GDM1 (cell line): ENCODE measurements around the gene ATP4A.

Experiments used
- DNase-seq: peaks from one replicate; lab custom pipeline; 2025; lab: John Stamatoyannopoulos, UW

The ATP4A gene

GRCh38 chr19:35524181-35524837, 39.1 kb downstream of the ATP4A start:
- DNase-seq, result no peak

DNA sequence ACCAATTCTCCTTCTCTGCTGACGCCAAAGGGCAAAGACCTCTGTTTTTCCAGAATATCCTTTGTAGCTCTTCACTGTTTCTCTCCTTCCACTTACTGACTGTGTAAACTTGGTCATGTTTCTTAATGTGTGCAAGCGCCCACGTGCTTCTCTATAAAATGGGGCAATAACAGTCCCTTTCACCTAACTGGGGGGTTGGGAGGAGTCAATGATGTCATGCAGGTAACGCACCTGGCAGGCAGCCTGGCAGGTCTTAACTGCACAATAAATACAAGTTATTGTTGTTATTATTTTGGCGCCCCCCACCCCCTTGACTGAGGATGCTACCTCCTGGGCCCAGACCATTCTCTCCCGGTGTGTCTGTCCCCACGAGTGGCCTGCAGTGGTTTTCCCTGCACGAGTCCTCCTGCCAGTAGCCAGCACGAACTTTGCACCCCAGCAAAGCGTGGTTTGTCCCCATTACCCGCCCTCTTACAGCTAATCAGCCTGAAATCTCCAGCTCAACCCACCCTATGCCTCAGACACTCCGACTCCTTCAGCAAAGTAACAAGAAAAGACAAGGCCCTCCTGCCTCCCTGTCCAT, 40.6 kb downstream of the ATP4A start:
- DNase-seq, result no peak

DNA sequence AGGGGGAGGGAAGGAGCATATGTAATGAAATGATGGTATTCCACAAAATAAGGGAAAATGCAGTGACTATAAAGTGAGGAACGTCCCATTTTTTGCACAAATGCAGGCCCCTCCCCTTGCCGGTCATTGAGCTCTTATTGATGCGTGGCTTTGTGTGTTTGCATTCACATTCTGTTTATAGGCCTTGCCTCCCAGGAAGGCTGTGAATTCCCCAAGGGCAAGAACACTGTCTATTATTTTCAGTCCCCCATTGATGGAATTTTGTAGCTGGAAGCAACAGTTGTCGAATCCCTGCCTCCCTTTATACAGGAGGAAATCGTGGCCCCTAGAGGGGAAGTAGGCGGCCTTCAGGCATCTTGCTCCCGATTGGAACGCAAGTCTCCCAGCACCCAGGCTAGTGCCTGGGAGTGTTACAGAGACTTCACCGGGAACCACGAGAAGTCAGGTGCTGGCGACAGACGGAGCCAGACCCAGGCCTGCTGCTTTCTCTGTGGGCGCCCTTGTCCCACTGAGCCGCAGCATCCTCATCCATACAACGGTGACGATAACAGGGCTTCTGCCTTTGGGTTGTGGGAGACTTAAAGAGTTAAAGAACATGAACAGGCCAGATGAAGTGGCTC, 42.2 kb downstream of the ATP4A start:
- DNase-seq, result no peak

DNA sequence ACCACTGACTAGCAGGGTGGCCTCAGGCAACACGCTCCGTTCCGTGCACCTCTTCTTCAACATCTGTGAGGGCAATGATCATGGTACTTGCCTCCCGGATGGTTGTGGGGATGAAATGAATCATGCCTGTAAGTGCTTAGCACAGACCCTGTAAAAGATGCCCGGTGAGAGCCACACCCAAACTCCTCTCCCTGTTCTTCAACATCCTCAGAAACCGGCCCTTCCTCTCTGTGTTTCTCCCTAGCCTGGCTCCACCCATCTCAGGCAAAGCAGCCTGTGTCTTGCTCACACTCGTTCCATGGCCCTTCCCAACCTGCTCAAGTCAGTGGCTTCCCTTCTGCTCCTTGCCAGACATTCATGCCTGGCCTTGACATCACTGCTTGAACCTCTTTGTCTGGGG, 44.2 kb downstream of the ATP4A start:
- no peak for DNase-seq

- DNase-seq, result no peak
These were observed 45.1 kb downstream of the ATP4A start for GRCh38 chr19:35518313-35518712.

DNA sequence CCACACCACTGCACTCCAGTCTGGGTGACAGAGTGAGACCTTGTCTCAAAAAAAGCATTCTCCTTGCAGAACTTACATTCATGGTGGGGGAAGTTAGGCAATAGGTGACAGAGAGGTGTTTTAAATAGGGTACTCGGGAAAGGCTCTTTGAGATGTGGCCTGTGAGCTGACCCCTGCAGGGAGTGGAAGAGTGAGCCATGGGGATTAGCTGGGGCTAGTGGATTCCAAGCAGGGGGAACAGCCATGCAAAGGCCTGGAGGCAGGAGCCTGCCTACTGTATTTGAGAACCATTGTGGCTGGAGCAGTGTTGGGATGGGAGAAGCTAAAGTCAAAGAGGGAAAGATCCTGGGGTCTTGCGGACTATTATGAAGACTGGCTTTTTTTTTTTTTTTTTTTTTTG, 46.1 kb downstream of the ATP4A start:
- no peak for DNase-seq

- DNase-seq, result no peak
These were observed 47.1 kb downstream of the ATP4A start for GRCh38 chr19:35516310-35516709.

GRCh38 chr19:35514282-35514809, 49.1 kb downstream of the ATP4A start:
- DNase-seq, result no peak

DNA sequence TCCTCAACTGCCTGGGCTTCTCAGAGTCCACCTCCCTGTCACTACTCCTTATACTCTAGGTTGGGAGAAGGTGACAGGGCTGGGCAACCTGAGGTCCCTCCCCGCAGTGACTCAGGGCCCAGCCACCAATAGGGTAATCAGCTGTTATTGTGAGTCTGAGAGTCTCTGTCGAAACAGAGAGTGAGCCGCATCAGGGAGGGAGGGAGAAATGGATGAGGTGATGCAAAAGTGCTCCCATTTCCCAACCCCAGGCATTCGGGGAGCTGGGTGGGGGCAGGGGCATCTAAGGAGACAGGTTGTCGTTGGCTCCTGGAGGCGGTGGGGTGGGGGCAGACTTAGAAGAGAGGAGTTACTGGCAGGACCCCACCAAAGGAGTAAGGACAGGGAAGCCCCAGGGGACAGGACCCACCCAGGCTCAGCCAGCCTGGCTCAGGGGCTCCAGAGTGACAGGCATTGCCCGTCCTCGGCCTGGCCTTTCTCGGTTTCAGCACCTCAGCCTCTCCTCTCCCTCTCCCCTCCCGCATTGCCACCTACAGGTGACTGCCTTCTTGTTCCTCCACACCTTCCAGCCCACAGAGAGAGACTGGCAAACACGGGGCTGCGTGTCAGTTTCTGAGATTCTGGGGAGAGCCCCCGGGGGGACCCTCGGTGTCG, 49.7 kb downstream of the ATP4A start, which contains the start of gene DMKN:
TSS of gene DMKN (minus strand) at position 22 of the 654 bp plus-strand sequence. CDS start 174 bp downstream, outside the sequence.
- DNase-seq, result no peak

- no peak for DNase-seq
These were observed 50.4 kb downstream of the ATP4A start for GRCh38 chr19:35512831-35513627.

DNA sequence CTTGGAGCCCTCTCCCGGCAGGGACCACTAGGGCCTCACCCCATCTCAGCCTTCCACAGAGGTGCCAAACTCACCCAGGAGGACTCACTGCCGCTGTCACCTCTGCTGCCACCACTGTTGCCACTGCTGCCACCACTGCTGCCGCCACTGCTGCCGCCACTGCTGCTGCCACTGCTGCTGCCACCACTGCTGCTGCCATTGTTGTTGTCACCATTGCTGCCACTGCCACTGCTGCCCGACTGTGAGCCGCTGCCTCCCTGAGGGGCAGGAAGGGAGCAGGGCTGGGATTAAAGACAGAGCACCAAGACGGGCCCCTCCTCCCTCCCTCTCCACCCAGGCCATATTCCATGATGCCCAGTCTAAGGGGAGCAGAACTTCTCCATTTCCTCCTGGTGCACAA, 52.1 kb downstream of the ATP4A start:
- DNase-seq, result no peak

DNA sequence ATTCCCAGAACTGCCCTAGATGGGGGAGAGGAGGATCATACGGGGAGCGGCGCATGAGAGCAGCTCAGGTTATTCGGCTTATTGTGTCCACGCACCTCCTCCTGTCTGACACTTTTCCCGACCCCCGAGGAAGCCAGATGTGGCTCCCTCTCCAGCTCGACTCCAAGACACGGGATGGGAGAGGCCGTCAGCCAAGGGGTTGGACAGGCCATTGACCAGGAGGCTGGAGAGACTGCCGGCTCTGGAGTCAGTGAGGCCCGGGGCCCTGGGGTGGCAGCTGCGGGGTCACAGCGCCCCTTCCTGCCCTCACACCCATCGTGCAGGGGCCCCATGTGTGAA, 52.9 kb downstream of the ATP4A start:
- no peak for DNase-seq

GRCh38 chr19:35509861-35510625, 53.4 kb downstream of the ATP4A start:
- DNase-seq, result no peak

DNA sequence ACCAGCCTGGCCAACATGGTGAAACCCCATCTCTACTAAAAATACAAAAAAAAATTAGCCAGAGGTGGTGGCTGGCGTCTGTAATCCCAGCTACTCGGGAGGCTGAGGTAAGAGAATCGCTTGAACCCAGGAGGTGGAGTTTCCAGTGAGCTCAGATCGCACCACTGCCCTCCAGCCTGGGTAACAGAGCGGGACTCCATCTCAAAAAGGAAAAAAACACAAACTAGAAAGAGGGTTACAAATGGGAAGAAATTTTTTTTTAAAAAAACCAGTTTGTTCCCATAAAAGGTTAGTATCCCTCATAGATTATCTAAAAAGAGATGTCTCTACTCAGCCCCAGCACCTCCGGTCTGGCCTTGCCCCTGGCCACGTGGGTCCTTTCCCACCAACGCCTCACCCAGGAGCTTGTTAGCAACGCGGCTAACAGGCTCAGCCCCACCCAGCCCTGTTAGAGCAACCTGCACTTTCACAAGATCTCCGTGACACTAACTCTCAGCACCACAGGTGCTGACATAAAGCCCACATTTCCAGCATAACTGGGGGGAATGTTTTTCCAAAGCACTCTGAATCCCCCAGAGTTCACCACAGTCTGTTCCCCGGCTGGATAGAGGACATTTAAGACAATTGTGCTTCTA, 54.3 kb downstream of the ATP4A start:
- no peak for DNase-seq

- DNase-seq, result no peak
These were observed 55.3 kb downstream of the ATP4A start for GRCh38 chr19:35508129-35508528.

DNA sequence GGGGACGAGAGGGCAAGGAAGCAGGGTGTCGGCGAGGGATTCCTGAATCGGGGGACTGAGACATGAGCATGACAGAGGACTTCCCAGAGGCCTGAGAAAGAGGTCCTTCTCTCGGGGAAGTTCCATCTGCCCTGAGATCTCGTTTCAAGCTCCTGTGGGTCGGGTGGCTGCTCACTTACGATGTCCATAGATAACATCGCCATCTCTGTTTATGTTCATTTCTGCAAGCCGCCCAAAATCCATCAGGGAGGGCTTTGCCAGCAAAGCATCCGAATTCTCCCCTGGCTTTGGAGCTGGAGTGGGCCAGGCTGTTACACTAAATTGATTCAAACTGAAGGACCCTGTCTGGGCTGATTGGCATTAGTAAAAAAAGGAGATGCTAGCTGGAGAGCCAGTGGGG, 55.9 kb downstream of the ATP4A start:
- DNase-seq, result no peak

DNA sequence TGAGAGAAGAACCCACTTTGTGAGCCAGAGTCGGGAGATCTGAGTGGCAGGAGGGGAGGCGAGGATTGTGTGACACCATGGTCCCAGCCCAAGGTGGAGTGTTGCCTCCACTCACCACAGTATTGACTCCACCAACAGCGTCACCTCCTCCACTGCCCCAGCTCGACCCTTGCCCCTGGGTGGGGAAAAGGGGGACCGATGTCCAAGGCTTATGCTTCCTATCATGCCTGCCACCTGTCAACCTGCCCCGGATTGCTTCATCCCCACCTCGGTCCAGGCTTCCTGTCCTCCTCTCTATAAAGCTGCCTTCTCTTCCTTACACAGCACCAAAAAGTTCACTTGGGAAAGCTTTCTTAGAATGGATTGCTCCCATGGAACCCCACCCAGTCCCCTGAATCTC, 57.4 kb downstream of the ATP4A start:
- no peak for DNase-seq

GRCh38 chr19:35502751-35503150, 60.7 kb downstream of the ATP4A start:
- DNase-seq, result no peak

GRCh38 chr19:35501684-35502083, 61.8 kb downstream of the ATP4A start:
- no peak for DNase-seq

DNA sequence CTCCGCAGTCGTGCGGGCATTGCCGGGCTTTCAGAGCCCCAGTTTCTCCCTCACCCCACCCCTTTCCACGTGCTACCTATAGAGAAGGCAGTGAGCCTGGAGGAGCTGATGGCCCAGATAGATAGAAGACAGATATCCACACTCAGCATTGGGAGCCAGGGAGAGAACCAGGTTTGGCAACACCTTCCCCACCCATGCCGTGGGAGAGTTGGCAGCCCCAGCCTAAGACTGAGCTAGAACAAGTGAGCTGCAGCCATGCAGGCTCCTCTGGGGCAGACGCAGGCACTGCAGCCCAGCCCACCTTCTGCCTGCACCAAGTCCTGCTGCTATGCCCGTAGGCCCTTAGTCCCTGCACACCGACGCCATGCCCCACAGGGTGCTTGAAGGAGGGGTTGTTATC, 62.8 kb downstream of the ATP4A start:
- DNase-seq, result no peak
